ENCODE measurements around the gene PBOV1.
"Not testable (repeated sequence)": the region's sequence is repeated elsewhere in the genome, so short reads cannot be mapped to it uniquely, and the experiment has no call there.

The PBOV1 gene

GRCh38 chr6:138237463-138237862 is 19.2 kb upstream of the PBOV1 start:
- DNase-seq = no peak

GRCh38 chr6:138235693-138236092 is 17.4 kb upstream of the PBOV1 start:
- no peak for DNase-seq

- no peak for DNase-seq
Measured at GRCh38 chr6:138235205-138235604, 16.9 kb upstream of the PBOV1 start.

GRCh38 chr6:138234363-138234762 is 16.1 kb upstream of the PBOV1 start:
- no peak for DNase-seq

- DNase-seq = no peak
Measured at GRCh38 chr6:138231381-138231886, 13.1 kb upstream of the PBOV1 start.

- no peak for DNase-seq
Measured at GRCh38 chr6:138230759-138231380, 12.6 kb upstream of the PBOV1 start.

- no peak for DNase-seq
Measured at GRCh38 chr6:138230221-138230620, 11.9 kb upstream of the PBOV1 start.

- DNase-seq = no peak
Measured at GRCh38 chr6:138229663-138230179, 11.4 kb upstream of the PBOV1 start.

GRCh38 chr6:138229072-138229471 is 10.8 kb upstream of the PBOV1 start:
- DNase-seq = no peak

- no peak for DNase-seq
Measured at GRCh38 chr6:138227316-138227781, 9.1 kb upstream of the PBOV1 start.

- DNase-seq = no peak
Measured at GRCh38 chr6:138226700-138227315, 8.5 kb upstream of the PBOV1 start.

GRCh38 chr6:138225953-138226352 is 7.7 kb upstream of the PBOV1 start:
- no peak for DNase-seq

- no peak for DNase-seq
Measured at GRCh38 chr6:138222901-138223546, 4.7 kb upstream of the PBOV1 start.

GRCh38 chr6:138219901-138220300 is 1.6 kb upstream of the PBOV1 start:
- no peak for DNase-seq

- DNase-seq = no peak
Measured at GRCh38 chr6:138219398-138219797, 1.1 kb upstream of the PBOV1 start.

GRCh38 chr6:138215093-138215782 is 3.1 kb downstream of the PBOV1 start:
- no peak for DNase-seq

GRCh38 chr6:138212530-138212929 is 5.8 kb downstream of the PBOV1 start:
- DNase-seq = not testable (repeated sequence)

- DNase-seq = no peak
Measured at GRCh38 chr6:138211601-138212000, 6.7 kb downstream of the PBOV1 start.

GRCh38 chr6:138211048-138211581 is 7.2 kb downstream of the PBOV1 start:
- no peak for DNase-seq

- DNase-seq = no peak
Measured at GRCh38 chr6:138206862-138207261, 11.4 kb downstream of the PBOV1 start.

GRCh38 chr6:138205437-138206094 is 12.7 kb downstream of the PBOV1 start:
- DNase-seq = no peak

- DNase-seq = no peak
Measured at GRCh38 chr6:138204792-138205384, 13.4 kb downstream of the PBOV1 start.

Measured in activated effector memory CD4-positive, alpha-beta T cell treated with Interleukin-2 at 50 U/mL for 16 hours (primary cell).